Endothelial cell of umbilical vein (primary cell): ENCODE results near the gene EFHD1. TPM values are rescaled to one million over a fixed set of nuclear protein-coding genes. Genes with fewer than 3 reads are reported as not detected.

Experiments
- BruUV-seq: library from RNA; stranded (reverse); fragments of 400-500 nt; replicated peaks from 2 replicates; lab custom pipeline; 2021; lab: Mats Ljungman, UMichigan
- CTCF ChIA-PET: fragments of 300-600, 350-600 bp; sonication (Branson Sonifier 250); formaldehyde crosslinking; loops from one replicate; lab custom pipeline; 2021; ENCODE audit warnings: antibody characterized with exemption, inconsistent platforms; lab: Charles Lee
- POLR2A ChIA-PET: fragments of 300-600, 350-600 bp; sonication (Branson Sonifier 250); formaldehyde crosslinking; loops from one replicate; lab custom pipeline; 2021; ENCODE audit warnings: antibody characterized with exemption, inconsistent platforms; lab: Charles Lee
- DNase-seq: peaks from one replicate; pipeline ENCODE4 v3.0.0-alpha.2; 2011; ENCODE audit warnings: low read depth, low spot score
- FAIRE-seq: peaks from 2 replicates; lab custom pipeline; 2011; peaks lifted over from hg19 to GRCh38; lab: Jason Lieb, UNC
- H2AFZ ChIP-seq: 2 replicates; pipeline ENCODE4 v1.6.0; 2012; ENCODE audit warnings: low read depth, low read length, control low read depth, inconsistent platforms
- H3K27ac ChIP-seq: 2 replicates; pipeline ENCODE4 v1.5.1; 2011; ENCODE audit warnings: low read depth, mild to moderate bottlenecking, control low read depth, low read length, moderate library complexity; ENCODE audit not compliant: insufficient read depth
- H3K27me3 ChIP-seq, 2 experiments: 2 replicates each; pipeline versions ENCODE4 v1.6.0 to v1.6.1; 2011; ENCODE audit warnings: low read length in 2 of 2, mixed read lengths in 1 of 2; ENCODE audit not compliant: control insufficient read depth in 2 of 2, insufficient read depth in 2 of 2
- H3K36me3 ChIP-seq, 2 experiments: 2 replicates in 1 of 2; 3 replicates in 1 of 2; pipeline ENCODE4 v1.5.1; 2011; ENCODE audit warnings: low read length in 2 of 2, mild to moderate bottlenecking in 1 of 2, moderate library complexity in 1 of 2; ENCODE audit not compliant: control insufficient read depth in 2 of 2, insufficient read depth in 2 of 2; ENCODE audit errors: extremely low read depth in 1 of 2
- H3K4me1 ChIP-seq: 3 replicates; pipeline ENCODE4 v1.5.1; 2011; ENCODE audit warnings: mild to moderate bottlenecking, low read length; ENCODE audit not compliant: control insufficient read depth, insufficient read depth; ENCODE audit errors: extremely low read depth
- H3K4me2 ChIP-seq: 2 replicates; pipeline ENCODE4 v1.6.1; 2011; ENCODE audit warnings: low read length, control low read depth, mixed read lengths; ENCODE audit not compliant: insufficient read depth
- H3K4me3 ChIP-seq, 3 experiments: fragments of 200-600 bp in 1 of 3; sonication (generic), shearing (Covaris generic) in 1 of 3; replicated peaks in 1 of 3; 2 replicates each; pipeline ENCODE4 v1.5.1; 2011 to 2016; ENCODE audit warnings: control low read depth in 3 of 3, low read length in 3 of 3, mild to moderate bottlenecking in 2 of 3, inconsistent platforms in 1 of 3, low read depth in 1 of 3, moderate library complexity in 1 of 3; ENCODE audit not compliant: insufficient read depth in 1 of 3
- H3K79me2 ChIP-seq: 2 replicates; pipeline ENCODE4 v1.6.0; 2012; ENCODE audit warnings: low read length, inconsistent platforms; ENCODE audit not compliant: control insufficient read depth, insufficient read depth
- H3K9ac ChIP-seq: replicated peaks from 2 replicates; pipeline ENCODE3; 2011; ENCODE audit warnings: low read length, control low read depth; ENCODE audit not compliant: insufficient read depth; ENCODE audit errors: extremely low read depth
- H3K9me1 ChIP-seq: replicated peaks from 3 replicates; pipeline ENCODE4 v1.6.0; 2011; ENCODE audit warnings: mild to moderate bottlenecking, low read length; ENCODE audit not compliant: control insufficient read depth, insufficient read depth; ENCODE audit errors: extremely low read depth
- H3K9me3 ChIP-seq: replicated peaks from 2 replicates; pipeline ENCODE4 v1.5.1; 2012; ENCODE audit warnings: low read length, inconsistent platforms; ENCODE audit not compliant: control insufficient read depth, insufficient read depth
- H4K20me1 ChIP-seq: replicated peaks from 2 replicates; pipeline ENCODE3; 2011; ENCODE audit warnings: mild to moderate bottlenecking, low read length; ENCODE audit not compliant: control insufficient read depth, insufficient read depth; ENCODE audit errors: extremely low read depth
- CTCF ChIP-seq, 2 donors: IDR thresholded peaks; 1 replicate in 1 of 2; 2 replicates in 1 of 2; pipeline ENCODE4 v1.5.1; 2011; ENCODE audit warnings: low read length in 2 of 2, mild to moderate bottlenecking in 2 of 2, moderate library complexity in 2 of 2, control low read depth in 1 of 2, inconsistent platforms in 1 of 2, low read depth in 1 of 2; ENCODE audit not compliant: insufficient read depth in 1 of 2; ENCODE audit errors: extremely low read depth in 1 of 2
- EZH2 ChIP-seq: IDR thresholded peaks from 2 replicates; pipeline ENCODE4 v1.6.1; 2012; ENCODE audit warnings: borderline replicate concordance, low read depth, mild to moderate bottlenecking, moderate library complexity, low read length, inconsistent platforms; ENCODE audit not compliant: severe bottlenecking
- FOS ChIP-seq: IDR thresholded peaks from 2 replicates; pipeline ENCODE4 v1.6.1; 2011; ENCODE audit warnings: mild to moderate bottlenecking, low read length, moderate library complexity, borderline replicate concordance; ENCODE audit not compliant: insufficient read depth
- GATA2 ChIP-seq: IDR thresholded peaks from 2 replicates; pipeline ENCODE4 v1.7.0; 2011; ENCODE audit warnings: low read depth, mild to moderate bottlenecking, moderate library complexity, mixed read lengths, low read length; ENCODE audit not compliant: insufficient read length, insufficient read depth
- JUN ChIP-seq: IDR thresholded peaks from 2 replicates; pipeline ENCODE4 v1.6.1; 2011; ENCODE audit warnings: borderline replicate concordance, low read depth; ENCODE audit not compliant: insufficient read length, insufficient read depth
- MYC ChIP-seq: IDR thresholded peaks from one replicate; pipeline ENCODE4 v1.6.1; 2011; ENCODE audit warnings: mild to moderate bottlenecking, low read depth, low read length
- POLR2A ChIP-seq: IDR thresholded peaks from 2 replicates; pipeline ENCODE4 v1.6.1; 2012; ENCODE audit warnings: low read depth, mild to moderate bottlenecking, control low read depth, low read length
- POLR2AphosphoS5 ChIP-seq: IDR thresholded peaks from 2 replicates; pipeline ENCODE4 v1.6.1; 2012; ENCODE audit warnings: low read depth, mild to moderate bottlenecking, control low read depth, low read length, moderate library complexity; ENCODE audit not compliant: insufficient read depth
- dilution Hi-C: fragments of 300-500 bp; cut with MboI; formaldehyde crosslinking; loops from one replicate; pipeline ENCODE4 v1.15.0; 2019; ENCODE audit warnings: low sequenced_read_pairs; ENCODE audit not compliant: extremely low pct_ligation_motif_present
- intact Hi-C: fragments of 100-400 bp; cut with micrococcal nuclease; formaldehyde crosslinking; loops from one replicate; pipeline ENCODE4 v1.10.0; 2022
- polyA plus RNA-seq, 4 experiments: library from polyadenylated mRNA; depleted of rRNA in 3 of 4; stranded (reverse) in 3 of 4; unstranded in 1 of 4; fragments of >200 nt; gene quantifications; 2 replicates each; pipeline versions ENCODE4 v1.2.1 to v1.2.3, GENCODE V29; 2011 to 2012; ENCODE audit warnings: missing spikeins in 1 of 4
- total RNA-seq: library from RNA; stranded (reverse); gene quantifications from 2 replicates; pipeline ENCODE4 v1.2.3, GENCODE V29; 2021
- TF ChIP-seq, protein P1 (sequence below): IDR thresholded peaks from 2 replicates; pipeline ENCODE4 v1.6.1; 2011; ENCODE audit not compliant: insufficient read depth, insufficient read length

EFHD1 gene
- total and polyA plus RNA-seq, 2 donors (not counting 3 experiments of a cell fraction or from before 2014, with no cell fraction given) = 0.18 TPM; not detected in 1

GRCh38 chr2:232607011-232607410 lies 26.4 kb upstream of the EFHD1 start:
- Histone ChIP-seq H3K79me2 (no peaks in the 10 kb centered on the region), H3K9ac (no peak overlapping the region), H3K27me3 (peaks cover 0 to 2% of the 10 kb centered on the region in 2 experiments), H3K4me2 (no peak overlapping the region), H3K4me1 (no peaks in the 10 kb centered on the region), H3K9me3 (no peaks in the 10 kb centered on the region), H3K36me3 (no peaks in the 10 kb centered on the region), H4K20me1 (no peaks in the 10 kb centered on the region), H2AFZ (no peak overlapping the region), H3K27ac (no peak overlapping the region), H3K9me1 (no peaks in the 10 kb centered on the region), H3K4me3 (no peak overlapping the region)
- no peak for DNase-seq
- POLR2A ChIA-PET = no interaction called here
- FAIRE-seq = no peak
- BruUV-seq = no TSS peak
- TF ChIP-seq FOS (no peak), POLR2AphosphoS5 (no peak), GATA2 (no peak)
- TF ChIP-seq, protein P1, sequence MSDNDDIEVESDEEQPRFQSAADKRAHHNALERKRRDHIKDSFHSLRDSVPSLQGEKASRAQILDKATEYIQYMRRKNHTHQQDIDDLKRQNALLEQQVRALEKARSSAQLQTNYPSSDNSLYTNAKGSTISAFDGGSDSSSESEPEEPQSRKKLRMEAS = no peak
- CTCF ChIA-PET = interaction anchor here (0.8 kb wide), 1 partner anchor 24 kb away, joined by 3 read pairs; no protein-coding TSS in a partner anchor
- intact Hi-C loops (loop anchor here (2.0 to 10.0 kb wide), 5 partner anchors 62 to 835 kb away; no protein-coding TSS in a partner anchor), dilution Hi-C loops (no loop called here)

DNA sequence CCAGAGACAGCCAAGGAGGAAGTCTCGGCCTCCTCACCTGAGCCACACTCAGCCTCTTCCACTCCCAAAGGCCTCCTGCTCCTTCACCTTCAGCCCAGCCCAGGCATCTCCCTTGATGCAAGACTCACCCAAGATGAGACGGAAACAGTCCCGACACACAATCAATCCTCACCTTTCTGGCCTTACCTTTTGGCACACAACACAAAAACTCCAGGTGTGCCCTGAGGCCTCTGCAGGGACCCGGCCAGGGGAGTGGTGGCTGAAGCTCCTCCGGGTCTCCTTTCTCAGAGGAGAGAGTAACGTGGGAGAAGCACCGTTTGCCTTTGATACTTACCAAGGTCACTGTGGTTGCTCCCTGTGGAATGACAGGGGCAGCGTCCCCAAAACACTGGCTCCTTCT lies 23.8 kb upstream of the EFHD1 start:
- no peak for TF ChIP-seq POLR2A
- no peak for TF ChIP-seq JUN
- TF ChIP-seq MYC = no peak
- no peak for TF ChIP-seq CTCF (IDR thresholded peaks at IDR 0.05; ENCODE audit: extremely low read depth in 1 of 2, insufficient read depth in 1 of 2, low read depth in 1 of 2, low read length in 2 of 2)
- TF ChIP-seq EZH2 = no peak
- no peak for TF ChIP-seq GATA2
- no peak for TF ChIP-seq POLR2AphosphoS5
- TF ChIP-seq FOS = no peak
- TF ChIP-seq, protein P1 = no peak
- DNase-seq = no peak
- Histone ChIP-seq H3K9me1 (no peaks in the 10 kb centered on the region), H3K9ac (no peak overlapping the region), H3K4me2 (no peak overlapping the region), H3K27ac (no peak overlapping the region), H3K9me3 (no peaks in the 10 kb centered on the region), H3K36me3 (no peaks in the 10 kb centered on the region), H3K4me3 (no peak overlapping the region), H3K79me2 (no peaks in the 10 kb centered on the region), H3K4me1 (no peaks in the 10 kb centered on the region), H3K27me3 (no peaks in the 10 kb centered on the region), H2AFZ (no peak overlapping the region), H4K20me1 (no peaks in the 10 kb centered on the region)
- no peak for FAIRE-seq
- ChIA-PET POLR2A (no interaction called here), CTCF (interaction anchor here (0.9 to 1.2 kb wide), 3 partner anchors 15 to 78 kb away, joined by 3 to 4 read pairs (median 3); no protein-coding TSS in a partner anchor)
- dilution Hi-C loops = no loop called here
- no TSS peak for BruUV-seq
- intact Hi-C loops = loop anchor here (5.0 to 10.0 kb wide), 4 partner anchors 228 to 833 kb away; no protein-coding TSS in a partner anchor
